ENCODE results near the gene GRK1.
"Not testable (repeated sequence)": the region's sequence is repeated elsewhere in the genome, so short reads cannot be mapped to it uniquely, and the experiment has no call there.

GRK1 gene

DNA sequence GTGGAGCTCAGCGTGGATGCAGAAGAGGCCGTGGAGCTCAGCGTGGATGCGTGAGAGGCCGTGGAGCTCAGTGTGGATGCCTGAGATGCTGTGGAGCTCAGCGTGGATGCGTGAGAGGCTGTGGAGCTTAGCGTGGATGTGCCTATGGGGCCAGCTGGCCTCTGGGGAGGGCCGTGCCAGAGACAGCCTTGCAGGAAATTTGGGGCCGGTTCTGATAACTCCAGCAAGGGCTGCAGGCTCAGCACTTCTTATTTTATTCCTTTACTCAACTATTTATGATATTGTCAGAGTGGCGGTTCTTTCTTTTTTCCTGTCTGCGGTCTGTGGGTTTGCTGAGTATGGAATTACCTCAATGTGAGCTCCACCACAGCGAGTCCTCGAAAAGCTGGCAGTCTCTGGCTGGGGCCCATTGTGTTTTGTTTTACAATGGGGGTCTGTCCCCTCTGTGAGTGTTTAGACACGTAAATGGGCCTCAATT, 74.2 kb downstream of the GRK1 start:
- Histone ChIP-seq H3K4me1 (ENCODE audit: control insufficient read depth, insufficient read depth, low read length) (peaks cover 12% of the 10 kb centered on the region), H3K27me3 (ENCODE audit: control insufficient read depth, insufficient read depth, low read length) (no peaks in the 10 kb centered on the region), H3K36me3 (ENCODE audit: control insufficient read depth, insufficient read depth, low read length) (no peaks in the 10 kb centered on the region), H3K27ac (ENCODE audit: low read depth, low read length) (no peak overlapping the region), H3K9ac (ENCODE audit: low read depth, low read length) (no peak overlapping the region), H3K9me3 (ENCODE audit: control insufficient read depth, insufficient read depth, low read length) (no peaks in the 10 kb centered on the region), H3K4me3 (ENCODE audit: low read depth, low read length) (no peak overlapping the region)

GRCh38 chr13:113742000-113742441, 75.0 kb downstream of the GRK1 start:
- H3K27ac ChIP-seq (ENCODE audit: low read depth, low read length): no peak overlapping the region
- H3K9ac ChIP-seq (ENCODE audit: low read depth, low read length): no peak overlapping the region

DNA sequence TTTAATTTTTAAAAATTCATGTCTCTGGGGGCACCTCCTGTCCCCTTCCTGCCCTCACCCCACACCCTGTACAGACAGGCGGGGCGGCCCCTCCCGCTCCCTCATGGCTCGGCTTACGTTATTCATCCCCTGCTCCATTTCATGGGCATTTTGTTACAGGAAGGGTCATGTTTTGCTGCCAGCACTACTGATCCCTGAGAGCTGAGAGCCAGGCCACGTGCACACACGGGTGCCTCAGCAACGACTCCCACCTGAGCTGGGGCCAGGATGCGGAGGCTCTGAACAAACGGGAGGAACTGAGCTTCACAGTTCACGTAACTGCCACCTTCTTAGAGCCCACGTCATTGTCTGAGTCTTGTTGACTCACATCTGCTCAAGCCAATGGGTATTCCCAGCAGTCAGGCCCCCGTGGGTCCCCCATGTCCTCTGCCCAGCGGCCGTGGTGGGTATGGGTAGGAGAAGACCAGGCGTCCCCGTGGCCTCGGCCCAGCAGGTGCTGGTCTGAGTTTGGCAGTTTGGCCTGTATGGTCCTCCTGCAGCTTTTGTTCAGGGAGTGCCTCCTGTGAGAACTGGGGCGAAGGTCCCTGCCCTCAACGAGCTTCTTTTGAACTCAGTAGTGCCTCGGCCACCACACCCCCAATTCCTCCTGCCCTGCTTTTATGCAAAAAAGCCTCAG, 75.6 kb downstream of the GRK1 start:
- Histone ChIP-seq H3K4me1 (ENCODE audit: control insufficient read depth, insufficient read depth, low read length) (peaks cover 12% of the 10 kb centered on the region), H3K9me3 (ENCODE audit: control insufficient read depth, insufficient read depth, low read length) (no peaks in the 10 kb centered on the region), H3K36me3 (ENCODE audit: control insufficient read depth, insufficient read depth, low read length) (no peaks in the 10 kb centered on the region), H3K27me3 (ENCODE audit: control insufficient read depth, insufficient read depth, low read length) (no peaks in the 10 kb centered on the region), H3K4me3 (ENCODE audit: low read depth, low read length) (no peak overlapping the region), H3K9ac (ENCODE audit: low read depth, low read length) (no peak overlapping the region), H3K27ac (ENCODE audit: low read depth, low read length) (no peak overlapping the region)

More at GRCh38 chr13:113742000-113742441, 75.0 kb downstream of the GRK1 start:
- H3K27me3 ChIP-seq (ENCODE audit: control insufficient read depth, insufficient read depth, low read length): no peaks in the 10 kb centered on the region
- H3K4me3 ChIP-seq (ENCODE audit: low read depth, low read length): no peak overlapping the region
- peaks cover 12% of the 10 kb centered on the region for H3K4me1 ChIP-seq (ENCODE audit: control insufficient read depth, insufficient read depth, low read length)
- no peaks in the 10 kb centered on the region for H3K36me3 ChIP-seq (ENCODE audit: control insufficient read depth, insufficient read depth, low read length)
- H3K9me3 ChIP-seq (ENCODE audit: control insufficient read depth, insufficient read depth, low read length): no peaks in the 10 kb centered on the region

DNA sequence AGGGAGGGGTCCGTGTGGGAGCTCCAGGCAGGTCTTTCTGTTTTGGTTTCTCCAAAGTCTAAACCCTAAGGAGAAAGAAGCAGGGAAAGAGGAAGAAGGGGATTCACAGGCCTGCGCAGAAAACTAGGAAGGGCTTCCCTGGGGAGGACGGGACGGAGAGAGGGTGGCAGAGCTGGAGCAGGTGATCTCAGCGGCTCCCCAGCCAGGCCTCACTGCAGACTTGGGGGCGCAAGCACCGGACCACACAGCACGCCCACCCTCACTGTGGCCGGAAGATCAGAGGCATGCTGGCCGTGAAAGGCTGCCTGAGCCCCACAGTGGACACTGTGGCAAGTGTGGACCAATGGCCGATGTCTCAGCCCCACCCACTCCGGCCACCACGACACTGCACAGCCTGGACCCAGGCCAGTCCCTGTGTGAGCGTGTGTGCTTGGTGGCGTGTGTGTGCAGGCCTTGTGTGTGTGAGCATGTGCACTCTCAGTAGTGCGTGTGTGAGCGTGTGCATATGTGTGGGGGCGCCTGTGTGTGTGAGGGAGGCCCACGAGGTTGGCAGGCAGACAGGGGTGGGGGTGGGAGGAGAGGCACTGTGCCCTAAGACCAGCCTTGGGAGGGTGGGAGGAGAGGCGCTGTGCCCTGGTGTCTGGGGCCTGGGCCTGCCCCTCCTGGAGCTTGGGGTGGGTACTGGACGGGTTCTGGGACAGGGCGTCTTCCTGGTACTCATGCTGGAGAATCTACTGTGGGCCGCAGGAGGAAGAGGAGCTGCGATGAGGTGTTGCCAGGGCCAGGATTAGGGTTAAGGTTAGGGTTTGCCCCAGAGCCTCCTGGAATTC, 76.6 kb downstream of the GRK1 start:
- Histone ChIP-seq H3K9me3 (ENCODE audit: control insufficient read depth, insufficient read depth, low read length) (no peaks in the 10 kb centered on the region), H3K36me3 (ENCODE audit: control insufficient read depth, insufficient read depth, low read length) (no peaks in the 10 kb centered on the region), H3K4me1 (ENCODE audit: control insufficient read depth, insufficient read depth, low read length) (peaks cover 12% of the 10 kb centered on the region), H3K9ac (ENCODE audit: low read depth, low read length) (no peak overlapping the region), H3K27ac (ENCODE audit: low read depth, low read length) (no peak overlapping the region), H3K27me3 (ENCODE audit: control insufficient read depth, insufficient read depth, low read length) (no peaks in the 10 kb centered on the region), H3K4me3 (ENCODE audit: low read depth, low read length) (no peak overlapping the region)

DNA sequence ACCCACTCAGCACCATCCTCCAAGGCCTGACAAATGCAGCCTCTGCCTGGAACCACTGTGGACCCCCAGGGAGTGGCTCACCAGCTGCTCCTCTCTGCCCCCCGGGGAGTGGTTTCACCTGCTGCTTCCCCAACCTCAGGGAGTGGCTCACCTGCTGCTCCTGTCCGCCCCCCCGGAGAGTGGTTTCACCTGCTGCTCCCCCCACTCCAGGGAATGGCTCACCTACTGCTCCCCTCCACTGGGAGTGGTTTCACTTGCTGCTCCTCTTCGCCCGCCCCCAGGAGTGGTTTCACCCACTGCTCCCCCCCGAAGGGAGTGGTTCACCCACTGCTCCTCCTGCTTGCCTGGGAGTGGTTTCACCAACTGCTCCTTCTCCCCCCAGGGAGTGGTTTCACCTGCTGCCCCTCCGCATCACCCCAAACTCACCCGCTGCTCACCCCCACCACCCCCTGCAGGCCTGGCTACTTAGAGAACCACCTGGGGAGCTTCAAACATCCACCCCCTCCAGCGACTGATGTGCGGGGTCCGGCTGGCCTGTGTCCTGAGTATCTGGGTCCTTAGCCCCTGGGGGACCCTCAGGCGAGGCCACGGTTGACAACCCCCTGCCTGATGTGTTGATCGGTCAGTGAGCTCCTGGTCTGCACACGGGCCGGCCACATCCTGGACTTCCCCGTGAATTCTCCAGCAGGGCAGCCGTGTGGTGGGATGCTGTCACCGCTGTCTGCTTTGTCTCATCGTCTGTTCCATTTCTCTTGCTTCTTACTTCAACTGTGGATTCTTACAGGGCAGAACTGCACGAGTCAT, 77.4 kb downstream of the GRK1 start:
- Histone ChIP-seq H3K4me1 (ENCODE audit: control insufficient read depth, insufficient read depth, low read length) (peaks cover 12% of the 10 kb centered on the region), H3K27me3 (ENCODE audit: control insufficient read depth, insufficient read depth, low read length) (no peaks in the 10 kb centered on the region), H3K27ac (ENCODE audit: low read depth, low read length) (no peak overlapping the region), H3K36me3 (ENCODE audit: control insufficient read depth, insufficient read depth, low read length) (no peaks in the 10 kb centered on the region), H3K9me3 (ENCODE audit: control insufficient read depth, insufficient read depth, low read length) (no peaks in the 10 kb centered on the region), H3K4me3 (ENCODE audit: low read depth, low read length) (no peak overlapping the region), H3K9ac (ENCODE audit: low read depth, low read length) (no peak overlapping the region)

DNA sequence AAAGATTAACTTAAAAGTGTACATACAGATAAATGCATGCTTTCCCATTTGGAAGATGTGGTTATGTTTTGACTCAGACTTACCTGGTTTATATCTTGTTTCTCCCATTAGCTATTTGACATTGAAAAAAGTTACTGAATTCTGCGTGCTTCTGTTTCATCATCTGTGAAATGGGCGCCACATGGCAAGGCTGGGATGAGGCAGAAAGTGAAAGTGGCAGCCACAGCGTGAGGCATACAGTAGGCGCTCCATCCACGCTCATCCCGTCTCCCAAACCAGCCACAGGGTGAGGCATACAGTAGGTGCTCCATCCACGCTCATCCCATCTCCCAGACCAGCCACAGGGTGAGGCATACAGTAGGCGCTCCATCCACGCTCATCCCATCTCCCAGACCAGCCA, 78.0 kb downstream of the GRK1 start:
- Histone ChIP-seq H3K4me3 (ENCODE audit: low read depth, low read length) (no peak overlapping the region), H3K27ac (ENCODE audit: low read depth, low read length) (no peak overlapping the region), H3K4me1 (ENCODE audit: control insufficient read depth, insufficient read depth, low read length) (peaks cover 12% of the 10 kb centered on the region), H3K36me3 (ENCODE audit: control insufficient read depth, insufficient read depth, low read length) (no peaks in the 10 kb centered on the region), H3K9ac (ENCODE audit: low read depth, low read length) (no peak overlapping the region), H3K27me3 (ENCODE audit: control insufficient read depth, insufficient read depth, low read length) (no peaks in the 10 kb centered on the region), H3K9me3 (ENCODE audit: control insufficient read depth, insufficient read depth, low read length) (no peaks in the 10 kb centered on the region)

GRCh38 chr13:113745500-113746142, 78.6 kb downstream of the GRK1 start:
- not testable (repeated sequence) for H3K27ac ChIP-seq (ENCODE audit: low read depth, low read length); H3K36me3 ChIP-seq (ENCODE audit: control insufficient read depth, insufficient read depth, low read length); H3K9ac ChIP-seq (ENCODE audit: low read depth, low read length); H3K9me3 ChIP-seq (ENCODE audit: control insufficient read depth, insufficient read depth, low read length); H3K4me3 ChIP-seq (ENCODE audit: low read depth, low read length); H3K27me3 ChIP-seq (ENCODE audit: control insufficient read depth, insufficient read depth, low read length)
- H3K4me1 ChIP-seq (ENCODE audit: control insufficient read depth, insufficient read depth, low read length): peaks cover 12% of the 10 kb centered on the region

GRCh38 chr13:113746143-113746525, 79.1 kb downstream of the GRK1 start:
- H3K9ac ChIP-seq (ENCODE audit: low read depth, low read length): no peak overlapping the region
- H3K4me1 ChIP-seq (ENCODE audit: control insufficient read depth, insufficient read depth, low read length): peaks cover 12% of the 10 kb centered on the region
- no peaks in the 10 kb centered on the region for H3K27me3 ChIP-seq (ENCODE audit: control insufficient read depth, insufficient read depth, low read length)
- H3K4me3 ChIP-seq (ENCODE audit: low read depth, low read length): no peak overlapping the region
- no peaks in the 10 kb centered on the region for H3K36me3 ChIP-seq (ENCODE audit: control insufficient read depth, insufficient read depth, low read length)
- no peak overlapping the region for H3K27ac ChIP-seq (ENCODE audit: low read depth, low read length)
- peaks cover 6% of the 10 kb centered on the region; the same call in 1 of the 2 replicates for H3K9me3 ChIP-seq (ENCODE audit: control insufficient read depth, insufficient read depth, low read length)

GRCh38 chr13:113746671-113747070, 79.7 kb downstream of the GRK1 start:
- no peak overlapping the region for H3K27ac ChIP-seq (ENCODE audit: low read depth, low read length)
- H3K4me1 ChIP-seq (ENCODE audit: control insufficient read depth, insufficient read depth, low read length): peaks cover 9% of the 10 kb centered on the region
- H3K9ac ChIP-seq (ENCODE audit: low read depth, low read length): no peak overlapping the region
- no peaks in the 10 kb centered on the region for H3K36me3 ChIP-seq (ENCODE audit: control insufficient read depth, insufficient read depth, low read length)
- no peaks in the 10 kb centered on the region for H3K27me3 ChIP-seq (ENCODE audit: control insufficient read depth, insufficient read depth, low read length)
- peaks cover 8% of the 10 kb centered on the region; the same call in 1 of the 2 replicates for H3K9me3 ChIP-seq (ENCODE audit: control insufficient read depth, insufficient read depth, low read length)
- no peak overlapping the region for H3K4me3 ChIP-seq (ENCODE audit: low read depth, low read length)

DNA sequence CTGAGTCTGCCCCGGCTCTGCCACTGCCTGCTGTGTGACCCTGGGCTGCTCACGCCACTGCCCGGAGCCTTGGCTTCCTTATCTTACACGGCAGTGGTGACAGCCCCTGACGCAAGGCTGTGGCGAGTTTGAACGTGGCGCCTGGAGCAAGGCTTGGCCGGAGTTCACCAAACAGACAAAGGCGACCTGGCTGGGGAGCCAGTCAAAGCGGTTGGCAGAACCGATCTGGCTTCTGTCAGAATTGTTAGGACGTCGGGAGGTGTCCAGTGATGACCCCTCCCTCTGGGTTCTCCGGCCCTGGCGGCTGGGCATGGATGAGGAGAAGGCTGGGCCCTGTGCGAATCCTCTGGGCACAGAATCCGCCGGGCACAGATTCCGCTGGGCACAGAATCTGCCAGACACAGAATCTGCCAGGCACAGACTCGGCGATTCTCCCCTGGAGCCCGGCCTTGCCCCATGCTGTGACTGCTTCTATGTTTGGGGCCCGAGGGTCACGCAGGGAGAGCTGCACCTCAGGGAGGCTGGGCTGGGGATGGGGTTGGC, 80.3 kb downstream of the GRK1 start:
- H3K9me3 ChIP-seq (ENCODE audit: control insufficient read depth, insufficient read depth, low read length): peaks cover 8% of the 10 kb centered on the region; the same call in 1 of the 2 replicates
- peaks cover 4% of the 10 kb centered on the region; the same call in 1 of the 2 replicates for H3K4me1 ChIP-seq (ENCODE audit: control insufficient read depth, insufficient read depth, low read length)
- H3K27ac ChIP-seq (ENCODE audit: low read depth, low read length): no peak overlapping the region
- no peaks in the 10 kb centered on the region for H3K27me3 ChIP-seq (ENCODE audit: control insufficient read depth, insufficient read depth, low read length)
- H3K4me3 ChIP-seq (ENCODE audit: low read depth, low read length): no peak overlapping the region
- no peak overlapping the region for H3K9ac ChIP-seq (ENCODE audit: low read depth, low read length)
- no peaks in the 10 kb centered on the region for H3K36me3 ChIP-seq (ENCODE audit: control insufficient read depth, insufficient read depth, low read length)
